SK-N-SH (cell line): Measurements from ENCODE around the gene PTH2. TPM values are rescaled to one million over a fixed set of nuclear protein-coding genes. Genes with fewer than 3 reads are reported as not detected.

Source experiments
- CTCF ChIA-PET: fragments of 300-600, 350-600 bp; formaldehyde crosslinking; extraction: SDS; loops from one replicate; lab custom pipeline; 2021; lab: Yijun Ruan, JAX
- POLR2A ChIA-PET: fragments of 350-600 bp; sonication (Branson Sonifier 250); formaldehyde crosslinking; extraction: SDS; loops from one replicate; lab custom pipeline; 2020; ENCODE audit warnings: antibody characterized with exemption, inconsistent platforms; lab: Yijun Ruan, JAX
- DNase-seq: peaks from one replicate; pipeline ENCODE4 v3.0.0; 2012
- H2AFZ ChIP-seq: fragments of 200-600 bp; sonication (generic); 2 replicates; pipeline ENCODE4 v1.8.1; 2016; ENCODE audit warnings: antibody characterized with exemption, mild to moderate bottlenecking, low read depth
- H3F3A ChIP-seq: fragments of 200-600 bp; sonication (generic); replicated peaks from 2 replicates; pipeline ENCODE3; 2016; ENCODE audit warnings: antibody characterized with exemption, mild to moderate bottlenecking; ENCODE audit not compliant: insufficient read depth
- H3K27ac ChIP-seq, 2 experiments: fragments of 200-500 bp in 1 of 2; fragments of 200-600 bp in 1 of 2; sonication (Bioruptor generic) in 1 of 2; sonication (generic), shearing (Covaris generic) in 1 of 2; 2 replicates each; pipeline versions ENCODE4 v1.5.1 to v1.6.1; 2014 to 2016; ENCODE audit warnings: low read depth in 2 of 2, inconsistent platforms in 1 of 2, low read length in 1 of 2, mild to moderate bottlenecking in 1 of 2, mixed read lengths in 1 of 2
- H3K27me3 ChIP-seq: fragments of 200-600 bp; sonication (generic), shearing (Covaris generic); 2 replicates; pipeline ENCODE4 v1.6.1; 2016; ENCODE audit warnings: mixed run types; ENCODE audit not compliant: insufficient read depth
- H3K36me3 ChIP-seq, 2 experiments: fragments of 200-500 bp in 1 of 2; fragments of 200-600 bp in 1 of 2; sonication (Bioruptor generic) in 1 of 2; sonication (generic) in 1 of 2; replicated peaks in 1 of 2; 2 replicates each; pipeline versions ENCODE3 to v1.5.1; 2014 to 2016; ENCODE audit warnings: low read length in 1 of 2, mild to moderate bottlenecking in 1 of 2; ENCODE audit not compliant: insufficient read depth in 2 of 2, control insufficient read depth in 1 of 2
- H3K4me1 ChIP-seq, 2 experiments: fragments of 200-500 bp in 1 of 2; fragments of 200-600 bp in 1 of 2; sonication (Bioruptor generic) in 1 of 2; sonication (generic), shearing (Covaris generic) in 1 of 2; 2 replicates each; pipeline versions ENCODE4 v1.5.1 to v1.6.1; 2014 to 2016; ENCODE audit warnings: low read depth in 1 of 2, low read length in 1 of 2, mixed run types in 1 of 2; ENCODE audit not compliant: insufficient read depth in 2 of 2, control insufficient read depth in 1 of 2
- H3K4me2 ChIP-seq: fragments of 200-600 bp; sonication (generic), shearing (Covaris generic); 2 replicates; pipeline ENCODE4 v1.6.1; 2017; ENCODE audit warnings: mixed run types
- H3K4me3 ChIP-seq, 2 experiments: fragments of 200-500 bp in 1 of 2; fragments of 200-600 bp in 1 of 2; sonication (Bioruptor generic) in 1 of 2; sonication (generic), shearing (Covaris generic) in 1 of 2; 2 replicates each; pipeline versions ENCODE4 v1.5.1 to v1.8.1; 2014 to 2016; ENCODE audit warnings: low read depth in 2 of 2, inconsistent platforms in 1 of 2, low read length in 1 of 2, mild to moderate bottlenecking in 1 of 2, mixed read lengths in 1 of 2, moderate library complexity in 1 of 2
- H3K79me2 ChIP-seq: fragments of 200-600 bp; sonication (generic); 2 replicates; pipeline ENCODE4 v1.8.1; 2017; ENCODE audit warnings: mild to moderate bottlenecking; ENCODE audit not compliant: insufficient read depth
- H3K9ac ChIP-seq: fragments of 200-600 bp; sonication (generic); 2 replicates; pipeline ENCODE4 v1.6.1; 2017; ENCODE audit warnings: mixed run types
- H3K9me2 ChIP-seq: fragments of 200-600 bp; sonication (generic); 2 replicates; pipeline ENCODE4 v1.6.1; 2017; ENCODE audit warnings: mixed run types
- H3K9me3 ChIP-seq: fragments of 200-600 bp; sonication (generic); 2 replicates; pipeline ENCODE4 v1.6.1; 2017; ENCODE audit warnings: mixed run types, mild to moderate bottlenecking, moderate library complexity
- H4K20me1 ChIP-seq: fragments of 200-600 bp; sonication (generic); 2 replicates; pipeline ENCODE4 v1.6.1; 2017; ENCODE audit warnings: mild to moderate bottlenecking, mixed run types; ENCODE audit not compliant: insufficient read depth
- FOSL2 ChIP-seq: IDR thresholded peaks from 2 replicates; pipeline ENCODE4 v1.4.0; 2012; ENCODE audit warnings: low read depth, mild to moderate bottlenecking, moderate library complexity, borderline replicate concordance
- FOXJ3 ChIP-seq: sonication (generic); formaldehyde crosslinking; IDR thresholded peaks from 2 replicates; pipeline ENCODE4 v1.5.1; 2020; ENCODE audit warnings: mild to moderate bottlenecking, missing genetic modification reagents
- GABPA ChIP-seq: IDR thresholded peaks from 2 replicates; pipeline ENCODE4 v1.4.0; 2012; ENCODE audit warnings: low read depth, mild to moderate bottlenecking
- GATA2 ChIP-seq: sonication (generic); formaldehyde crosslinking; IDR thresholded peaks from 2 replicates; pipeline ENCODE4 v1.5.0; 2020; ENCODE audit warnings: mild to moderate bottlenecking, missing genetic modification reagents
- JUND ChIP-seq: IDR thresholded peaks from 2 replicates; pipeline ENCODE4 v1.4.0; 2012
- MXI1 ChIP-seq: IDR thresholded peaks from 2 replicates; pipeline ENCODE4 v1.6.1; 2012; ENCODE audit warnings: mild to moderate bottlenecking, low read depth, low read length, improper control_type of control experiment
- POLR2AphosphoS5 ChIP-seq: IDR thresholded peaks from 2 replicates; pipeline ENCODE4 v1.6.1; 2012; ENCODE audit warnings: low read depth, low read length
- RAD21 ChIP-seq: IDR thresholded peaks from 2 replicates; pipeline ENCODE4 v1.6.1; 2012; ENCODE audit warnings: mild to moderate bottlenecking, low read length
- REST ChIP-seq: IDR thresholded peaks from 2 replicates; pipeline ENCODE4 v1.6.1; 2012; ENCODE audit warnings: mild to moderate bottlenecking, low read depth, low read length, moderate library complexity
- TCF12 ChIP-seq: IDR thresholded peaks from 2 replicates; pipeline ENCODE4 v1.4.0; 2012
- WGBS: methylation state at CpG from one replicate; pipeline ENCODE4 v1.1.6; 2017; ENCODE audit warnings: low lambda C conversion rate; 5-methylcytosine and 5-hydroxymethylcytosine counted together
- polyA plus RNA-seq, 3 experiments: library from polyadenylated mRNA; depleted of rRNA; stranded (reverse); fragments of >200 nt; gene quantifications; 2 replicates each; pipeline ENCODE4 v1.2.3, GENCODE V29; 2012
- TF ChIP-seq, protein P1 (sequence below): IDR thresholded peaks from 2 replicates; pipeline ENCODE4 v1.4.0; 2012; ENCODE audit warnings: low read depth, borderline replicate concordance
- TF ChIP-seq, protein P2 (sequence below): IDR thresholded peaks from 2 replicates; pipeline ENCODE4 v1.4.0; 2012; ENCODE audit warnings: low read depth, borderline replicate concordance
- TF ChIP-seq, protein P3 (sequence below): fragments of 200-600 bp; sonication (generic); IDR thresholded peaks from 2 replicates; pipeline ENCODE4 v1.6.1; 2017; ENCODE audit warnings: antibody characterized with exemption, mild to moderate bottlenecking, moderate library complexity

The PTH2 gene
- polyA plus RNA-seq, 1 of the 3 experiments (the other 2 are of a cell fraction) = not detected

- H3K27me3 ChIP-seq = peaks cover 10% of the 10 kb centered on the region
- peaks cover 0 to 3% of the 10 kb centered on the region in 2 experiments; a peak in 1 of 4 replicates for H3K4me1 ChIP-seq
- no peak overlapping the region for H3K9ac ChIP-seq
- peaks cover 4% of the 10 kb centered on the region for H3F3A ChIP-seq
- TF ChIP-seq RAD21 (no peak), FOXJ3 (CRISPR knock-in tag) (no peak), GABPA (no peak), MXI1 (no peak)
- TF ChIP-seq, protein P1, sequence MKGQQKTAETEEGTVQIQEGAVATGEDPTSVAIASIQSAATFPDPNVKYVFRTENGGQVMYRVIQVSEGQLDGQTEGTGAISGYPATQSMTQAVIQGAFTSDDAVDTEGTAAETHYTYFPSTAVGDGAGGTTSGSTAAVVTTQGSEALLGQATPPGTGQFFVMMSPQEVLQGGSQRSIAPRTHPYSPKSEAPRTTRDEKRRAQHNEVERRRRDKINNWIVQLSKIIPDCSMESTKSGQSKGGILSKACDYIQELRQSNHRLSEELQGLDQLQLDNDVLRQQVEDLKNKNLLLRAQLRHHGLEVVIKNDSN = no peak
- CTCF ChIA-PET = interaction anchor here (2.1 to 2.5 kb wide), 2 partner anchors 8 to 60 kb away, joined by 7 read pairs; no protein-coding TSS in a partner anchor
- no peaks in the 10 kb centered on the region for H3K79me2 ChIP-seq
- POLR2A ChIA-PET = no interaction called here
- no peaks in the 10 kb centered on the region for H3K36me3 ChIP-seq
- DNase-seq = no peak
- H3K4me2 ChIP-seq = no peak overlapping the region
- H3K4me3 ChIP-seq = no peak overlapping the region
- no peak overlapping the region for H3K27ac ChIP-seq
- H2AFZ ChIP-seq = no peak overlapping the region
- H3K9me3 ChIP-seq = peaks cover 7% of the 10 kb centered on the region; the same call in 1 of the 2 replicates
- H3K9me2 ChIP-seq = no peaks in the 10 kb centered on the region
- no peaks in the 10 kb centered on the region for H4K20me1 ChIP-seq
- 13% methylated on average over 1 of the region's 1 CpG for WGBS
Observed at GRCh38 chr19:49383599-49383998, 39.6 kb downstream of the PTH2 start.

DNA sequence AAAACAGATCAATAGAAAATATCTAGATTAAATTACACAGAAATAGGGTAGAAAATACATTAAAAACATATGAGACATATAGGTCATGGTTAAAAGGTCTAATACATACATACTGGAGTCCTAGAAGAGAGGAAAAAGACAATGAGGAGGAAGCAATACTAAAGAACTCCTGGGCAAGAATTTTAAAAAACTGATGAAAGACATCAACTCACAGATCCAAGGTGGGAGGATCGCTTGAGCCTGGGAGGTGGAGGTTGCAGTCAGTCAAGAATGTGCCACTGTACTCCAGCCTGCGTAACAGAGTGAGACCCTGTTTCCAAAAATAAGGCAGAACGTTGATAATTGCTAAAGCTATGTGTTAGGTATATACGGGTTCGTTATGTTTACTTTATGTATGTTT is 40.6 kb downstream of the PTH2 start:
- H3K9me2 ChIP-seq = no peaks in the 10 kb centered on the region
- no peaks in the 10 kb centered on the region for H3K4me1 ChIP-seq
- no peaks in the 10 kb centered on the region for H3K36me3 ChIP-seq
- CTCF ChIA-PET = interaction anchor here (2.1 to 2.5 kb wide), 2 partner anchors 9 to 61 kb away, joined by 7 read pairs; no protein-coding TSS in a partner anchor
- H2AFZ ChIP-seq = no peak overlapping the region
- POLR2A ChIA-PET = no interaction called here
- H3K9me3 ChIP-seq = peaks cover 7% of the 10 kb centered on the region; the same call in 1 of the 2 replicates
- H3K79me2 ChIP-seq = no peaks in the 10 kb centered on the region
- TF ChIP-seq REST (no peak), FOSL2 (no peak), GATA2 (CRISPR knock-in tag) (no peak), RAD21 (no peak), POLR2AphosphoS5 (no peak), TCF12 (no peak), JUND (no peak)
- TF ChIP-seq, protein P2, sequence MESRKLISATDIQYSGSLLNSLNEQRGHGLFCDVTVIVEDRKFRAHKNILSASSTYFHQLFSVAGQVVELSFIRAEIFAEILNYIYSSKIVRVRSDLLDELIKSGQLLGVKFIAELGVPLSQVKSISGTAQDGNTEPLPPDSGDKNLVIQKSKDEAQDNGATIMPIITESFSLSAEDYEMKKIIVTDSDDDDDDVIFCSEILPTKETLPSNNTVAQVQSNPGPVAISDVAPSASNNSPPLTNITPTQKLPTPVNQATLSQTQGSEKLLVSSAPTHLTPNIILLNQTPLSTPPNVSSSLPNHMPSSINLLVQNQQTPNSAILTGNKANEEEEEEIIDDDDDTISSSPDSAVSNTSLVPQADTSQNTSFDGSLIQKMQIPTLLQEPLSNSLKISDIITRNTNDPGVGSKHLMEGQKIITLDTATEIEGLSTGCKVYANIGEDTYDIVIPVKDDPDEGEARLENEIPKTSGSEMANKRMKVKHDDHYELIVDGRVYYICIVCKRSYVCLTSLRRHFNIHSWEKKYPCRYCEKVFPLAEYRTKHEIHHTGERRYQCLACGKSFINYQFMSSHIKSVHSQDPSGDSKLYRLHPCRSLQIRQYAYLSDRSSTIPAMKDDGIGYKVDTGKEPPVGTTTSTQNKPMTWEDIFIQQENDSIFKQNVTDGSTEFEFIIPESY = no peak
- TF ChIP-seq, protein P3, sequence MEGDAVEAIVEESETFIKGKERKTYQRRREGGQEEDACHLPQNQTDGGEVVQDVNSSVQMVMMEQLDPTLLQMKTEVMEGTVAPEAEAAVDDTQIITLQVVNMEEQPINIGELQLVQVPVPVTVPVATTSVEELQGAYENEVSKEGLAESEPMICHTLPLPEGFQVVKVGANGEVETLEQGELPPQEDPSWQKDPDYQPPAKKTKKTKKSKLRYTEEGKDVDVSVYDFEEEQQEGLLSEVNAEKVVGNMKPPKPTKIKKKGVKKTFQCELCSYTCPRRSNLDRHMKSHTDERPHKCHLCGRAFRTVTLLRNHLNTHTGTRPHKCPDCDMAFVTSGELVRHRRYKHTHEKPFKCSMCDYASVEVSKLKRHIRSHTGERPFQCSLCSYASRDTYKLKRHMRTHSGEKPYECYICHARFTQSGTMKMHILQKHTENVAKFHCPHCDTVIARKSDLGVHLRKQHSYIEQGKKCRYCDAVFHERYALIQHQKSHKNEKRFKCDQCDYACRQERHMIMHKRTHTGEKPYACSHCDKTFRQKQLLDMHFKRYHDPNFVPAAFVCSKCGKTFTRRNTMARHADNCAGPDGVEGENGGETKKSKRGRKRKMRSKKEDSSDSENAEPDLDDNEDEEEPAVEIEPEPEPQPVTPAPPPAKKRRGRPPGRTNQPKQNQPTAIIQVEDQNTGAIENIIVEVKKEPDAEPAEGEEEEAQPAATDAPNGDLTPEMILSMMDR = no peak
- no peak for DNase-seq
- 44% methylated on average over 5 of the region's 5 CpGs for WGBS
- H3K4me3 ChIP-seq = no peak overlapping the region
- peaks cover 4% of the 10 kb centered on the region for H3F3A ChIP-seq
- H3K9ac ChIP-seq = no peak overlapping the region
- no peak overlapping the region for H3K4me2 ChIP-seq
- no peaks in the 10 kb centered on the region for H4K20me1 ChIP-seq
- H3K27me3 ChIP-seq = peaks cover 10% of the 10 kb centered on the region
- H3K27ac ChIP-seq = no peak overlapping the region
